Kidney capillary endothelial cell (primary cell): ENCODE data around the gene SUSD6.
"Not testable (repeated sequence)": the region's sequence is repeated elsewhere in the genome, so short reads cannot be mapped to it uniquely, and the experiment has no call there.

Experiments used
- DNase-seq: peaks from one replicate; pipeline ENCODE4 v3.0.0-alpha.2; 2018; ENCODE audit warnings: low spot score

SUSD6 gene

GRCh38 chr14:69695322-69696203 is 84.2 kb downstream of the SUSD6 start:
- no peak for DNase-seq

GRCh38 chr14:69696204-69696527 is 84.8 kb downstream of the SUSD6 start:
- no peak for DNase-seq

GRCh38 chr14:69696633-69697557 is 85.5 kb downstream of the SUSD6 start:
- no peak for DNase-seq

GRCh38 chr14:69698572-69698971 is 87.2 kb downstream of the SUSD6 start:
- no peak for DNase-seq

GRCh38 chr14:69699243-69699642 is 87.8 kb downstream of the SUSD6 start:
- DNase-seq, result not testable (repeated sequence)

- DNase-seq, result no peak
Measured at GRCh38 chr14:69699748-69700303, 88.4 kb downstream of the SUSD6 start.

- DNase-seq, result no peak
Measured at GRCh38 chr14:69700575-69700974, 89.2 kb downstream of the SUSD6 start.

GRCh38 chr14:69701291-69701690 is 89.9 kb downstream of the SUSD6 start:
- DNase-seq, result no peak

GRCh38 chr14:69701857-69702256 is 90.5 kb downstream of the SUSD6 start:
- DNase-seq, result no peak

- no peak for DNase-seq
Measured at GRCh38 chr14:69703047-69704039, 91.9 kb downstream of the SUSD6 start.

- no peak for DNase-seq
Measured at GRCh38 chr14:69704319-69704718, 92.9 kb downstream of the SUSD6 start.

- no peak for DNase-seq
Measured at GRCh38 chr14:69705706-69706105, 94.3 kb downstream of the SUSD6 start.

- no peak for DNase-seq
Measured at GRCh38 chr14:69708049-69708448, 96.7 kb downstream of the SUSD6 start.

- DNase-seq, result no peak
Measured at GRCh38 chr14:69708586-69709560, 97.5 kb downstream of the SUSD6 start.

- no peak for DNase-seq
Measured at GRCh38 chr14:69710378-69710777, 99.0 kb downstream of the SUSD6 start.

- DNase-seq, result no peak
Measured at GRCh38 chr14:69711065-69711464, 99.7 kb downstream of the SUSD6 start.

- DNase-seq, result no peak
Measured at GRCh38 chr14:69711477-69711876, 100.1 kb downstream of the SUSD6 start.

- DNase-seq, result no peak
Measured at GRCh38 chr14:69711881-69712560, 100.6 kb downstream of the SUSD6 start.

GRCh38 chr14:69712599-69713088 is 101.2 kb downstream of the SUSD6 start:
- DNase-seq, result no peak
